ENCODE results near the gene OLA1.

OLA1 gene

GRCh38 chr2:174058456-174058855 is 189.9 kb downstream of the OLA1 start:
- no peak for DNase-seq

DNA sequence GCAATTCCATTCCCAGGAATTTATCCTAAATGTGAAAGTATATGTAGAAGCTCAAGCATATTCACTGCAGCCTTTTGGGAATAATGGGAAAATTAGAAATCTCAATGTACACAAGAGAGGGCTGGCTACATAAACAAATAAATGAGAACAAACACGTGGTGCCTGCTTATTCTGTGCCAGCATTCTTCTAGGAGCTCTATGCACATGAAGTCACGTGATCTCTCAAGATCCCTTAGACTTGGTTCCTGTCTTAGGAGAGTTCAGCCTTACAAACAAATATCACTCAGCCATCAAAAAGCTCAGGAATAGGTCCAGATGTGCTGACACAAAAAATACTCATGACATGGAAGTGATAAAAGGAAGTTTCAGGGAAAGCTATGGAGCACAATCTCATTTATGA is 190.3 kb downstream of the OLA1 start:
- DNase-seq = no peak

GRCh38 chr2:174054926-174055325 is 193.4 kb downstream of the OLA1 start:
- no peak for DNase-seq

DNA sequence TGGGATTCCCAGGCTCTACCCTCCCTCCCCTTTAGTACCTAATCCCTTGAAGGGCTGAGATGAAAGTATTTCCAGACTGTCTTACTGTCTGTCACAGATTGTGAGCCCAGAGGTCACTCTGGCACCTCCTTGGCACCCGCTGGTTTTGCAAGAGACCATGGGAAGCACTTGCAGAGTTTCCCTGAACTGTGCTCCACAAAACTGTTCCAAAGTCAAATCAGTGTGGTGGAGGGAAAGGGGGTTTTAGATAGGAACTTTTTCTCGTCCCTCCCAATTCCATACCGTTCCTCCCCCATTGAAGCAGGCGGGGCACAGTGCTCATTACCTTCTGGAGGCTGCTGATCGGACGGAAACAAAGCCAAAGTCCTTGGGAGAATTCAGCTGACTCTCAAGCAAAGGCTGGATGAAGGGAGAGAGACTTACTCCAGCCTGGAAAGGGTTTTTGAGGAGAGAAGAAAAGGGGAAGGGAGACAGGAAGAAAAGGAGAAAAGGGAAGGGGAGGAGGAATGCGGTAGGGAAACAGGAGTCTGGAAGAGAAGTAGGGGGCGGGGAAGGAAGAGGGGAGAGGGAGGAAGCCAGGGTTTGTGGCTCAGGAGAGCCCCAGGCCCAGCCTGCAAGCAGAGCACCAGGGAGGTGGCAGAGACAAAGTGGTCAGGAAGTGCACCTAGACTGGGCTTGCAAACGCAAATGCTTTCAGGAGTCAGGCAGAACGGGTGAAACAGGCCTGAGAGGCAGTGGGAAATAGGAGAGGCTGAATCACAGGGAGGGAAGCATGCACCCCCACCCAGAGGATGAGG is 194.8 kb downstream of the OLA1 start:
- no peak for DNase-seq

GRCh38 chr2:174052584-174052976 is 195.8 kb downstream of the OLA1 start:
- no peak for DNase-seq

GRCh38 chr2:174051741-174052583 is 196.4 kb downstream of the OLA1 start:
- DNase-seq = no peak

DNA sequence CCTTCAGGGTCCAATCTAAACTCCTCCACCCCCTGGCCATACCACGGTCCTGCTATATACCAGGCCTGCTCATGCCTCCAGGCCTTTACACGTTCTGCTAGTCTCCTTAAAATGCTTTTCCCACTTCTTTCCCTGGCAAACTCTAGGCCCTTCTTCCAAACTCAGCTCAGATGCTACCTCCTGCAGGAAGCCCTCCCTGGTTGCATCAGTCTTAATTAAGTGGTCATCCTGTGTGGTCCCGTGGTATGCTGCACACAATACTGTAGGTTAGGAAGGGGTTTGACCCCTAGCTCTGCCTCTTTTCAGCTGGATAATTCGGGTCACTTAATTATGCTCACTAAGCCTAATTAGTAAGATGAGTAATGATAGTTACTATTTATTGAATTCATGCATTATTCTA is 197.3 kb downstream of the OLA1 start:
- DNase-seq = no peak

- DNase-seq = no peak
These were observed 198.4 kb downstream of the OLA1 start for GRCh38 chr2:174049895-174050294.

GRCh38 chr2:174048243-174048642 is 200.1 kb downstream of the OLA1 start:
- DNase-seq = no peak

DNA sequence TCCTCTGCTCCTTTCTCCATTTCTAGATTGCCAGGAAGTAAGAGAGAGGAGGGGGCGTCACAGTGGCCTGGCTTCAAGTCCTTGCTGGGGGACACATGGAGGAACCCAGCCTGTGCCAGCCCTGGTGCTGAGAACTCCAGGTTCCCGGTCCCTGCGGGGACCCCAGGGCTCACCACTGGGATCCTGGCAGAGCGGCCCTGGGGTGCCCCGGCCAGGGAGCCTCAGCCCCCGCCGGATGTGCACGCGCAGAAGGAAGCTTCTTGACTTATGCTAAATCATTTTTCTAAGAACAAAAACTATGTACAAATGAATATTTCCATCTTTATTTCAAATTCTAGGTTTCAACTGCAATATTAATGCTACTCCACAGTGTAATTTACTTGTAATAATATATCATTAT is 200.6 kb downstream of the OLA1 start:
- DNase-seq = no peak

DNA sequence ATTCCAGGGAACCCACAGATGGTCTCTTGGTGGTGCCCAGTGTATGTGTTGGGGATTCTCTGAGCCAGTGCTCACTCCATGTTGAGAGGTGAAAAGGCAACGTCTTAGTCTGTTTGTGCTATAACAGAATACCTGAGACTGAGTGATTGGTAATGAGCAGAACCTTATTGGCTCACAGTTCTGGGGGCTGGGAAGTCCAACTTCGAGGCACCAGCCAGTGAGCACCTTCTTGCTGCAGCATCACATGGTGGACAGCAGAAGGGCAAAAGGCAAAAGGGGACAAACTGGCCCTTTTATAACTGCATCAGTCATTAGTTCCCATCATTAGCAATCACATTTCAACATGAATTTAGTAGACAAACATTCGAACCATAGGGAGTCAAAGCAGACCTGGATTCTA is 202.2 kb downstream of the OLA1 start:
- DNase-seq = no peak

- DNase-seq = no peak
These were observed 203.8 kb downstream of the OLA1 start for GRCh38 chr2:174044556-174044955.

- DNase-seq = no peak
These were observed 208.0 kb downstream of the OLA1 start for GRCh38 chr2:174040417-174040701.

GRCh38 chr2:174039551-174040416 is 208.5 kb downstream of the OLA1 start:
- peak; percentile 83 for DNase-seq

DNA sequence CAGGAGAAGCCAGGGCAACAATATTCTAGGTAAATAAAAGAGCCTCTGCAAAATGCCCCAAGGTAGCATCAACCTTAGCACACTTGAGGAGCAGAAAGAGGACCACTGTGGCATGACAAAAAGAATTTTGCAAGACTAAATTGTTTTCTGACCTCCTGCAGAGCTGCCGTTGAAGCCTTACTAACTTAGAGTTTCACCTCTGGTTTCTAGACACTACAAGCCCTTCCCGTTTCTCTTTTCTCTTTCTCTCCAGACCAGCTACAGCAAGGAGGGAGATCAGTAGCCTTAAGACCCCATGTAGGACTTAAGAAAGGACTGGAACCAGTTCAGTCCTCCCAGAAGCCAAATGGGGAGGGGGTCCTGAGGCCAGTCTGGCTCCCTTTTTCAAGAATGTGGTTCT is 209.9 kb downstream of the OLA1 start:
- DNase-seq = no peak

- no peak for DNase-seq
These were observed 211.5 kb downstream of the OLA1 start for GRCh38 chr2:174036825-174037224.

DNA sequence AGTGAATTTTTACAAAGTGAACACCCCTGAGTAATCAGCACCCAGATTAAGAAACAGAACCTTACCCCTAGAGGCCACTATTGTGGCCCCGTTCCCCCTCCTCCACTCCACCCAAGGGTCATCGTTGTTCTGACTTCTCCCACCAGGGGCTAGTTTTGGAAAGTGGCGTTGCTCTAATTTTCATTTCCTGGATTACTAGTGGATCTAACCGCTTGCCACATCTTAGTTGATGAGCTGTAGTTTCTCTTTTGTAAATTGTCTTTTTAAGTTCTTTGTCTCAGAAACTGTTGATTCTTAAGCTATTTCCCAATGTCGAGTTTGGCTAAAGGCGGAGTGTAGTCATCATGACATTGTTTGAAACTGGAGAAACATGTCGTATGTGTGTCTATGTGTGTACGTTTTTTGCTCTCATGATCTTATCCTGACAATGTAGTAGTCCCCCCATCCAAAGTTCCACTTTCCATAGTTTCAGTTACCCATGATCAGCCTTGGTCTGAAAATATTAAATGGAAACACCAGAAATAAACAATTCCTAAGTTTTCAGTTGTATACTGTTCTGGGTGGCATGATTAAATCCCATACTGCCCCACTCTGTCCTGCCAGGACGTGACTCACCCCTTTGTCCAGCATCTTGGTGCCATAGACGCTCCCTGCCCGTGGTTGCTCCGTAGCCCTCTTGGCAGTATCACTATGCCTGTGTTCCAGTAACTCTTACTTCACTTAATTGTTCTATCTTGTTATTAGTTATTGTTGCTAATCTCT is 212.2 kb downstream of the OLA1 start:
- no peak for DNase-seq

DNA sequence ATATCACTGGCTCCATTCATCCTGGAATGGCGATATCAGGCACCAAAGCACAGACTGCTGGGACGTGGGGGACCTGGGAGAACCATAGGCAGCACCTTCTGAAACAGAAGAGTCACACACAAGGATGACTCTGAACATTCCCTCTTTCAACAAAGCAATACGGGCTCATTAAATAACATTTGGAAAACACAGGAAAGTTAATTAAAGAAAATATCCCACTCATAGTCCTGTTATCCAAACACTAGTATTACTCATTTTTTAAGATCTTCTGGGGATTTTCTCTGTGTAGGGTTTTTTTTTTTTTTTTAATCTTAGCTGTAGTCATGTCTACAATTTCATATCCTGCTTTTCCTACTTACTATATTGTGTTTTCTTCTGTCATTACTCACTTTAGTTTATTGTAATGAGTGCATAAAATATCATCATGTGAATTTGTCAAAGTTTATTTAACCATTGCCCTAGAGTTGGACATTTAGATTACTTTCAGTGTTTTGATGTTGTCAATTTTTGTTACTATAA is 213.2 kb downstream of the OLA1 start:
- DNase-seq = no peak

GRCh38 chr2:174033163-174033550 is 215.2 kb downstream of the OLA1 start:
- DNase-seq = no peak

DNA sequence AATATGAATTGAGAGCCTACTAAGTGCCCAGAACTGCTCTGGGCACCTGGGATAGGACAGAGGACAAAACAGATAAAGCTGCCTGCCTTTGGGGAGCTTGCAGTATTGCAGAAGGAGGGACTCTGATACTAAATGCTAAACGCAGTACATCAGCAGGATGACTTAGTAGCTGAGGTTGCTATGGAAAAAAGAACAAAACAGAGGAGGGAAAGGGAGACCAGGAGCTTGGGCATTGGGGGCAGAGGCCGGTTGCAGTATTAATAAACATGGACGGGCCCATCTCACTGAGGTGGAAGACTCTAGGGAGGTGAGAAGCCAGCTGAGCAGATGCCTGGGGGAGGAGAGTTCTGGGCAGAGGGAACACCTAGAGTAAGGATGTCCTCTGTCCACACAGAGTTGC is 217.1 kb downstream of the OLA1 start:
- no peak for DNase-seq

DNA sequence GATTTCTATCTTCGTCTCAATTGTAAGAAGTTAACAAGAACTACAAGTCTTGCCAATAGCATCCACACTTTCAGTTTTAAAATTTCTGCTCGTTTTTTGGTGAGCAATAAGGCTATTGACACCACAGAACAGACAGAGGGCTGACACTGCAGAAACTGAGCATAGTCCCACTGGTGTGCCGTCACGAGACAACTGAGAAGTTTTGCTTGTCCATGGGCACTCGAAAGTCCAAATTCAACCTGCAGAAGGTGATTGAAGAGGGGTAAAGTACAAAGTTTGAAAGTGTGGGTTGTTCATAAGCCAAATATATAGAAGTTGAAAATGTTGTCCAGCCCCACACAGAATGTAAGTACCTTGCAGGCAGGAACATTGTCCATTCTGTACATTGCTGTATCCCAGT is 219.4 kb downstream of the OLA1 start:
- no peak for DNase-seq

DNA sequence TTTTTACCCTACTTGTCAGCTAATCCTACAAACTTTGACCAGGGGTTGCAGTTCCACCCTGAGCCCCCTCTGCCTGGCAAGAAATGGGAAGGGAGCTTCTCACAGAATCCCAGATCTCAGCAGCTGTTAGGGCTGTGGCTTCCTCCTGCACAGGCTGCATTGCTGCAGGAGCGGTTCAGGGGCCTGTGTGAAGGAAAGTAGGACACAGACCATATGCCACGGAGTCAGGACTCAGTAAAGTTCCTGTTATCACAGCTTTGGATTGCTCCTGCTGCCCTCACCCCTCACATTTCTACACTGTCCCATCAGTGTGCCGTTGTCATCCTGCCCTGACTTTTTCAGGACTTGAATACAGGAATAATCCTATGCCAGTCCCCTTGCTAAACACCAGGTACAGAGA is 220.4 kb downstream of the OLA1 start:
- no peak for DNase-seq
